K562 (cell line): Measurements from ENCODE around the gene IGLON5. TPM values are rescaled to one million over a fixed set of nuclear protein-coding genes. Genes with fewer than 3 reads are reported as not detected.

ENCODE experiments used
- E2F6 ChIP-seq, 2 experiments: IDR thresholded peaks; 2 replicates each; pipeline ENCODE4 v1.6.1; 2011; ENCODE audit warnings: borderline replicate concordance in 1 of 2, control low read depth in 1 of 2, low read depth in 1 of 2, low read length in 1 of 2, mild to moderate bottlenecking in 1 of 2, mixed read lengths in 1 of 2, moderate library complexity in 1 of 2; ENCODE audit not compliant: insufficient read depth in 1 of 2, insufficient read length in 1 of 2, poor library complexity in 1 of 2, severe bottlenecking in 1 of 2; ENCODE audit errors: extremely low read depth in 1 of 2
- FUS ChIP-seq: fragments of 200-400 bp; formaldehyde crosslinking; optimal IDR thresholded peaks from 2 replicates; pipeline ENCODE3; 2017; ENCODE audit warnings: low read depth, low read length
- GATA2 ChIP-seq: sonication (generic); formaldehyde crosslinking; IDR thresholded peaks from 2 replicates; pipeline ENCODE4 v1.4.0; 2020; ENCODE audit warnings: mild to moderate bottlenecking, missing genetic modification reagents
- HDAC1 ChIP-seq, 2 experiments: fragments of 450-650 bp; IDR thresholded peaks; 2 replicates each; pipeline ENCODE4 v1.6.1; 2016 to 2017; ENCODE audit warnings: inconsistent platforms in 1 of 2, mild to moderate bottlenecking in 1 of 2, moderate library complexity in 1 of 2
- NFRKB ChIP-seq: fragments of 450-650 bp; IDR thresholded peaks from 2 replicates; pipeline ENCODE4 v1.6.1; 2016; ENCODE audit warnings: low read depth
- NKRF ChIP-seq: fragments of 450-650 bp; IDR thresholded peaks from 2 replicates; pipeline ENCODE4 v1.6.1; 2016; ENCODE audit warnings: borderline replicate concordance
- PKNOX1 ChIP-seq: fragments of 450-650 bp; IDR thresholded peaks from 2 replicates; pipeline ENCODE4 v1.6.1; 2016
- RBFOX2 ChIP-seq: fragments of 200-400 bp; formaldehyde crosslinking; IDR thresholded peaks from 2 replicates; pipeline ENCODE4 v1.6.1; 2017; ENCODE audit warnings: low read depth, mild to moderate bottlenecking, low read length, moderate library complexity
- SIRT6 ChIP-seq: IDR thresholded peaks from one replicate; pipeline ENCODE4 v1.6.1; 2012; ENCODE audit warnings: low read depth, mild to moderate bottlenecking, control low read depth, inconsistent platforms, low read length, moderate library complexity
- SOX6 ChIP-seq: fragments of 450-650 bp; IDR thresholded peaks from 2 replicates; pipeline ENCODE4 v1.6.1; 2014; ENCODE audit warnings: mild to moderate bottlenecking
- USF1 ChIP-seq: sonication (generic); formaldehyde crosslinking; IDR thresholded peaks from 2 replicates; pipeline ENCODE4 v1.9.0; 2022; ENCODE audit warnings: mild to moderate bottlenecking, missing genetic modification reagents
- YY1 ChIP-seq, 3 experiments: IDR thresholded peaks; 2 replicates each; pipeline ENCODE4 v1.6.1; 2011; ENCODE audit warnings: low read length in 2 of 3, mild to moderate bottlenecking in 2 of 3, moderate library complexity in 2 of 3, borderline replicate concordance in 1 of 3, control low read depth in 1 of 3, low read depth in 1 of 3; ENCODE audit not compliant: insufficient read depth in 3 of 3, insufficient replicate concordance in 2 of 3, control insufficient read depth in 1 of 3, insufficient read length in 1 of 3; ENCODE audit errors: extremely low read depth in 1 of 3
- ZBTB2 ChIP-seq: fragments of 450-650 bp; IDR thresholded peaks from 2 replicates; pipeline ENCODE4 v1.6.1; 2016; ENCODE audit warnings: antibody characterized with exemption
- polyA plus RNA-seq, 8 experiments: library from polyadenylated mRNA; depleted of rRNA in 4 of 8; stranded (reverse) in 5 of 8; unstranded in 3 of 8; fragments of >200 nt; fragmentation: Nextera tagmentation in 2 of 8; fragmentation: Illumina TruSeq in 1 of 8; extraction: Ambion mirVana in 2 of 8; extraction: Trizol in 1 of 8; gene quantifications; 2 replicates each; pipeline versions ENCODE4 v1.2.1 to v1.2.3, GENCODE V29; 2011 to 2014; ENCODE audit warnings: inconsistent platforms in 1 of 8, missing spikeins in 1 of 8
- total RNA-seq, 7 experiments: library from RNA; depleted of rRNA in 6 of 7; stranded (reverse); fragments of >200 nt in 6 of 7; fragmentation: Illumina TruSeq in 2 of 7; extraction: Trizol in 2 of 7; gene quantifications; 2 replicates each; pipeline versions ENCODE4 v1.2.1 to v1.2.3, GENCODE V29; 2011 to 2021; ENCODE audit warnings: low replicate concordance in 1 of 7

IGLON5 gene
- total and polyA plus RNA-seq, 9 of the 15 experiments (the other 6 are each of a cell fraction or from before 2014, with no cell fraction given), result 0.03 to 0.22 (median 0.14) TPM; not detected in 2

GRCh38 chr19:51339687-51340656, 28.5 kb downstream of the IGLON5 start (continued):
- TF ChIP-seq E2F6 (IDR thresholded peaks at IDR 0.05; ENCODE audit: borderline replicate concordance in 1 of 2, extremely low read depth in 1 of 2, insufficient read depth in 1 of 2, insufficient read length in 1 of 2, low read depth in 1 of 2, low read length in 1 of 2, poor library complexity in 1 of 2, severe bottlenecking in 1 of 2), result peak; percentile 96 to 97
- peak; percentile 19 for TF ChIP-seq FUS
- peak; percentile 52; the same call in 1 of the 2 replicates for TF ChIP-seq NFRKB
- TF ChIP-seq SIRT6, result no peak
- TF ChIP-seq RBFOX2, result peak; percentile 89
- peak; percentile 95 for TF ChIP-seq PKNOX1
- no peak for TF ChIP-seq GATA2 (CRISPR knock-in tag)
- TF ChIP-seq ZBTB2, result 0 out of 2 replicates have a peak, but pooled peaks have one; percentile 36
- TF ChIP-seq SOX6, result peak; percentile 53
- 0 out of 4 replicates have a peak, but pooled peaks of 1 of the 2 experiments have one; percentile 35 for TF ChIP-seq HDAC1 (IDR thresholded peaks at IDR 0.05)
- TF ChIP-seq NKRF, result peak; percentile 54; the same call in 1 of the 2 replicates
- peak; percentile 92 for TF ChIP-seq USF1 (CRISPR knock-in tag)
- TF ChIP-seq YY1 (IDR thresholded peaks at IDR 0.05; ENCODE audit: borderline replicate concordance in 1 of 3, control insufficient read depth in 1 of 3, extremely low read depth in 1 of 3, insufficient read depth in 3 of 3, insufficient read length in 1 of 3, insufficient replicate concordance in 2 of 3, low read depth in 1 of 3, low read length in 2 of 3), result peak in 1 of 3 experiments; percentile 67
